Vagina (tissue), 2 donors: Measurements from ENCODE around the gene SDHB. TPM values are rescaled to one million over a fixed set of nuclear protein-coding genes. Genes with fewer than 3 reads are reported as not detected.

ENCODE experiments used
- DNase-seq, 2 donors: peaks; one replicate each; pipeline ENCODE4 v3.0.0-alpha.2; 2017; ENCODE audit errors: extremely low spot score in 2 of 2
- H3K27ac ChIP-seq: fragments of 200-600 bp; sonication (generic); one replicate; pipeline ENCODE4 v1.5.1; 2019
- H3K27me3 ChIP-seq: fragments of 200-600 bp; sonication (generic); one replicate; pipeline ENCODE4 v1.5.1; 2019
- H3K36me3 ChIP-seq, 2 donors: fragments of 200-600 bp; sonication (generic); one replicate each; pipeline ENCODE4 v1.5.1; 2017 to 2019
- H3K4me1 ChIP-seq: fragments of 200-600 bp; sonication (generic); one replicate; pipeline ENCODE4 v1.5.1; 2019
- H3K4me3 ChIP-seq, 2 donors: fragments of 200-600 bp; sonication (generic); 1 replicate in 1 of 2; 2 replicates in 1 of 2; pipeline ENCODE4 v1.5.1; 2016 to 2019
- H3K9me3 ChIP-seq: fragments of 200-600 bp; sonication (generic); one replicate; pipeline ENCODE4 v1.5.1; 2019
- POLR2A ChIP-seq, 2 donors: fragments of 450-650 bp; IDR thresholded peaks; one replicate each; pipeline ENCODE4 v1.6.1; 2017; ENCODE audit warnings: antibody characterized with exemption in 2 of 2, mild to moderate bottlenecking in 2 of 2, moderate library complexity in 2 of 2
- POLR2AphosphoS5 ChIP-seq, 2 donors: sonication (generic); formaldehyde crosslinking; IDR thresholded peaks; one replicate each; pipeline ENCODE4 v1.9.0; 2017; ENCODE audit warnings: antibody characterized with exemption in 2 of 2, mild to moderate bottlenecking in 2 of 2, low read depth in 1 of 2; ENCODE audit not compliant: insufficient read depth in 1 of 2
- intact Hi-C: fragments of 100-400 bp; cut with DNase I; formaldehyde crosslinking; loops from one replicate; pipeline ENCODE4 v1.15.1; 2023
- total RNA-seq: library from RNA; depleted of rRNA; stranded (reverse); fragments of >200 nt; gene quantifications from one replicate; pipeline ENCODE4 v1.2.3, GENCODE V29; 2016
- TF ChIP-seq, protein P1 (sequence below), 3 experiments: fragments of 450-650 bp in 2 of 3; fragments of 200-600 bp in 1 of 3; sonication (generic) in 1 of 3; IDR thresholded peaks; one replicate each; pipeline ENCODE4 v1.5.1; 2017 to 2019; ENCODE audit warnings: antibody characterized with exemption in 3 of 3, mild to moderate bottlenecking in 2 of 3, moderate library complexity in 2 of 3

Gene SDHB
- total RNA-seq, 1 donor from 2014 or later, result 96.5 TPM

DNA sequence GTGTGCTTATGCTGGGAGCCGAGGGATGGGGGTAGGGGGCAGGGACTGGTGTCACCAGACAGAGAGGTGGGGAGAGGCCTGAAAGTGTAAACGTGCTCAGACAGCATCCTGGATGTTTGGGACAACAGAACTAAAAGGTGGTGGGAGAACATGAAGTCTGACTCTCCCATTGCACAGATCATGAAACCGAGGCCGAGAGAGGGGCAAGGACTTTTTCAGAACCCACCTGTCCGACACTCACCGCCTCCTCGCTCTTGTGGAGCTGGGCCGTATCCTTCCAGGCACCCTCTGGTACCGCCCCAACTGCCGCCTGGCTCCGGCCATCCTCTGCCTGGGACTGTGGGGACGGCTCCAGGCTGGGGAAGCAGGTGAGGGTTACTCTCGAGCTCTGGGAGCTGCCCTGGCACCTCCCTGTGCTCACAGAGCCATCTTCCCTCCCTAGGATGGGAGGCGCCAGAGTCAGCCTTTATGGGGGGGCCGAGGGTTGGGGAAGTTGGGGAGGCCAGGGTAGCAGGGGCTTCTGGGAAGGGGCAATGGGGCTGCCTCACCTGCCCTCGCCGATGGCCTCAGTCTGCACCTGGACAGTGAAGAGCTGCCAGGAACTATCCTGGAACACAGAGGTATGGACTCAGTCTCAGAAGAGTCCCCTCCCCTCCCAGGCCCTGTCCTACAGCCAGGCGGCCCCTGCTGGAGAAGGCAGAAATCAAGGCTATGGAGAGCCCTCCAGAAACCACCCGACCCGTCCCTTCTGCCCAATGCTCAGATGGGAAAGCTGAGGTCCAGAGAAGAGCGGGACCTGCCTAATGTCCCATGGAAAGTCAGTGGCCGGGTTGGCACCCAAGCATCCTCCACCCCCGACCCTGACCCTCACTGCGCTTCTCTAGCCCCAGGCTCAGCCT lies 49.1 kb downstream of the SDHB start:
- intact Hi-C loops, result no loop called here
- H3K27me3 ChIP-seq, result no peaks in the 10 kb centered on the region
- no peak for DNase-seq
- H3K36me3 ChIP-seq, result peaks cover 0 to 35% of the 10 kb centered on the region in 2 donors
- H3K9me3 ChIP-seq, result no peaks in the 10 kb centered on the region
- peaks cover 6% of the 10 kb centered on the region for H3K4me1 ChIP-seq
- H3K27ac ChIP-seq, result no peak overlapping the region
- H3K4me3 ChIP-seq, result no peak overlapping the region
- TF ChIP-seq POLR2AphosphoS5 (IDR thresholded peaks at IDR 0.05; ENCODE audit: insufficient read depth in 1 of 2, low read depth in 1 of 2), result no peak
- TF ChIP-seq POLR2A (IDR thresholded peaks at IDR 0.05), result no peak
- TF ChIP-seq, protein P1, sequence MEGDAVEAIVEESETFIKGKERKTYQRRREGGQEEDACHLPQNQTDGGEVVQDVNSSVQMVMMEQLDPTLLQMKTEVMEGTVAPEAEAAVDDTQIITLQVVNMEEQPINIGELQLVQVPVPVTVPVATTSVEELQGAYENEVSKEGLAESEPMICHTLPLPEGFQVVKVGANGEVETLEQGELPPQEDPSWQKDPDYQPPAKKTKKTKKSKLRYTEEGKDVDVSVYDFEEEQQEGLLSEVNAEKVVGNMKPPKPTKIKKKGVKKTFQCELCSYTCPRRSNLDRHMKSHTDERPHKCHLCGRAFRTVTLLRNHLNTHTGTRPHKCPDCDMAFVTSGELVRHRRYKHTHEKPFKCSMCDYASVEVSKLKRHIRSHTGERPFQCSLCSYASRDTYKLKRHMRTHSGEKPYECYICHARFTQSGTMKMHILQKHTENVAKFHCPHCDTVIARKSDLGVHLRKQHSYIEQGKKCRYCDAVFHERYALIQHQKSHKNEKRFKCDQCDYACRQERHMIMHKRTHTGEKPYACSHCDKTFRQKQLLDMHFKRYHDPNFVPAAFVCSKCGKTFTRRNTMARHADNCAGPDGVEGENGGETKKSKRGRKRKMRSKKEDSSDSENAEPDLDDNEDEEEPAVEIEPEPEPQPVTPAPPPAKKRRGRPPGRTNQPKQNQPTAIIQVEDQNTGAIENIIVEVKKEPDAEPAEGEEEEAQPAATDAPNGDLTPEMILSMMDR (IDR thresholded peaks at IDR 0.05), result no peak

DNA sequence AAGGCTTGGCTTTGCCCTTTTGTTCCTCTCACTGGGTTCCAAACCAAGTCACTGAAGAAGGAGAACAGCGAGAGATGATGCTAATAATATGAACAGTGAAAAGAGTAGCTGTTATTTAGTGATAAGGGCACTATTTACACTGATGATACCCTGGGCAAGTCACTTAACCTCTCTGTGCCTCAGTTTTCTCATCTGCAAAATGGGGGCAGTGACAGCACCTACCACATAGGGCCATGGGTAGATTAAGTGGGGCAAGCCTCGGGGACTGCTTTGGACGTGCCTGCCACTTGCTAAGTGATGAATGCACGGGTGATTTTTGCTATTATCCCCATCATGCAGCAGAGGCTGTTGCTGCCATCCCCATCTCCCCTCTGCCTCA lies 51.3 kb downstream of the SDHB start:
- Histone ChIP-seq H3K4me3 (no peak overlapping the region), H3K27ac (no peak overlapping the region), H3K36me3 (peaks cover 0 to 35% of the 10 kb centered on the region in 2 donors), H3K9me3 (no peaks in the 10 kb centered on the region), H3K4me1 (no peaks in the 10 kb centered on the region), H3K27me3 (no peaks in the 10 kb centered on the region)
- DNase-seq, result no peak
- intact Hi-C loops, result no loop called here
- TF ChIP-seq POLR2AphosphoS5 (IDR thresholded peaks at IDR 0.05; ENCODE audit: insufficient read depth in 1 of 2, low read depth in 1 of 2) (no peak), POLR2A (IDR thresholded peaks at IDR 0.05) (no peak)
- TF ChIP-seq, protein P1 (IDR thresholded peaks at IDR 0.05), result no peak

DNA sequence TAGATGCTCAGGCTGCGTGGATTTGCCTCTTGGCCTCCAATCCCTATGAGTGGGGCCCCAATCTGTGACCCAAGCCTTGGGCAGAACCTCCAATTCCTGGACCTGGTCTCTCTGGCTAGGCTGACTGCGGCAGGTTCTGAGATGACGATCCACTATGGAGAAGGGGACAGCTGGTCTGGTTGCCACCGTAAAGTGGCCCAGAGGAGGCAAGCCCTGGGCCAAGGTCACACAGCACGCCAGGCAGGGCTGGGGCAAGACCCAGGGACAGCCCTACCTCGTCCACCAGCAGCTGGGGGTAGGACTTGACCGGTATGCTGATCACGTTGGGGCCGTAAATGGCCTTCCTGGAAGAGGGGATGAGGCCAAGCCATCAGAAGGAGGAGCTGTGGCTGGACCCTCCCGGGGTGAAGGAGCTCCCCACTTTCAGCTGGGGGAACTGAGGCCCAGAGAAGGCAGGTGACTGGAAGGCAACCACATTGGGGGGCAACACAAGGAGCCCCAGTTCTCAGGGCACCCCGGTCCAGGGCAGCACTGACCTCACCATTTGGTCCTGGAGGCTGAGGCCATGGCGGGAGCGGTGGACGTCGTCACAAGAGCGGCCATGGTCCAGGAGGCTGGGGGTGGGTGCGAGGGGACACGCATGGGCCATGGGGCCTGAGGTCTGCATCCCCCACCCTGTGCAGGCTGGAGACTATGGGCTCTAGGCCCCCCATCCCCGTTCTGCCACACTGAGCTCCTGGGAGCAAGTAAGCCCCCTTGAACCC lies 51.9 kb downstream of the SDHB start:
- Histone ChIP-seq H3K4me1 (no peaks in the 10 kb centered on the region), H3K9me3 (no peaks in the 10 kb centered on the region), H3K27ac (no peak overlapping the region), H3K27me3 (no peaks in the 10 kb centered on the region), H3K4me3 (no peak overlapping the region), H3K36me3 (peaks cover 0 to 38% of the 10 kb centered on the region in 2 donors)
- intact Hi-C loops, result no loop called here
- TF ChIP-seq POLR2AphosphoS5 (IDR thresholded peaks at IDR 0.05; ENCODE audit: insufficient read depth in 1 of 2, low read depth in 1 of 2) (no peak), POLR2A (IDR thresholded peaks at IDR 0.05) (no peak)
- TF ChIP-seq, protein P1 (IDR thresholded peaks at IDR 0.05), result no peak
- no peak for DNase-seq

DNA sequence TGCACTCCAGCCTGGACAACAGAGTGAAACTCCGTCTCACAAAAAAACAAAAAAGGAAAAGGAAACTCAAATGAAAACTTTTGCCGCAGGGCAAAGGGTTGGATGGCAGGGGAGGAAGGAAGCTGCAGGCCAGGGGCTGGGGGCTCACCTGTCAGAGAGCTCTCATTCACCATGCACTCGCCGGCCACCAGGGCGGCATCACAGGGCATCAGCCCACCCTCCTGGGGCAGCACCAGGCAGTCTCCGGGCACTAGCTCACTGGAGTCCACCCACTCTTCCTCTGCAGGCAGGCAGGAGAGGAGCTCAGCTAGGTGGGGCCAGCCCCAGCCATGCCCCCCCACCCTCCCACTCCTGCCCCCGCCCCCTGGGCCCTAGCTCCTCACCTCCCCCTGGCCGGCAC lies 54.0 kb downstream of the SDHB start:
- no peak for DNase-seq
- intact Hi-C loops, result no loop called here
- TF ChIP-seq, protein P1 (IDR thresholded peaks at IDR 0.05), result no peak
- no peak for TF ChIP-seq POLR2AphosphoS5 (IDR thresholded peaks at IDR 0.05; ENCODE audit: insufficient read depth in 1 of 2, low read depth in 1 of 2)
- TF ChIP-seq POLR2A (IDR thresholded peaks at IDR 0.05), result no peak
- Histone ChIP-seq H3K27me3 (no peaks in the 10 kb centered on the region), H3K27ac (no peak overlapping the region), H3K4me3 (no peak overlapping the region), H3K4me1 (no peaks in the 10 kb centered on the region), H3K36me3 (peaks cover 0 to 43% of the 10 kb centered on the region in 2 donors), H3K9me3 (no peaks in the 10 kb centered on the region)
